Natural killer cell (primary cell): ENCODE data around the gene CFAP251. TPM values are rescaled to one million over a fixed set of nuclear protein-coding genes. Genes with fewer than 3 reads are reported as not detected.
"Not testable (repeated sequence)": the region's sequence is repeated elsewhere in the genome, so short reads cannot be mapped to it uniquely, and the experiment has no call there.

Experiments
- ATAC-seq, 3 donors: fragments of 150-1000 bp in 2 of 3; fragments of 200-7000 bp in 1 of 3; cut with Tn5 transposase; 1 replicate in 1 of 3; 2 replicates in 2 of 3; pipeline ENCODE4 v1.10.0; 2021; ENCODE audit warnings: mild to moderate bottlenecking in 2 of 3, moderate library complexity in 2 of 3
- DNase-seq, 2 donors: peaks; one replicate each; pipeline versions ENCODE4 v3.0.0 to v3.0.0-alpha.2; 2013 to 2021; ENCODE audit warnings: mixed read lengths in 1 of 2
- H3K27ac ChIP-seq: one replicate; pipeline ENCODE4 v1.5.1; 2013; ENCODE audit warnings: mild to moderate bottlenecking, low read length
- H3K27me3 ChIP-seq: one replicate; pipeline ENCODE4 v1.6.1; 2013; ENCODE audit warnings: low read length; ENCODE audit not compliant: control insufficient read depth, insufficient read depth
- H3K36me3 ChIP-seq: one replicate; pipeline ENCODE4 v1.6.1; 2013; ENCODE audit warnings: low read length; ENCODE audit not compliant: control insufficient read depth, insufficient read depth
- H3K4me1 ChIP-seq: one replicate; pipeline ENCODE4 v1.6.1; 2013; ENCODE audit warnings: low read length; ENCODE audit not compliant: control insufficient read depth, insufficient read depth
- H3K4me3 ChIP-seq: one replicate; pipeline ENCODE4 v1.5.1; 2013; ENCODE audit warnings: low read length
- H3K9me3 ChIP-seq: one replicate; pipeline ENCODE4 v1.6.1; 2013; ENCODE audit warnings: low read length; ENCODE audit not compliant: control insufficient read depth, insufficient read depth
- H3K27ac Mint-ChIP-seq, 2 donors: one replicate each; pipeline ENCODE4 v1.8.0; 2022; ENCODE audit warnings: mild to moderate bottlenecking in 2 of 2, mixed read lengths in 2 of 2, moderate library complexity in 1 of 2
- H3K27me3 Mint-ChIP-seq, 2 donors: one replicate each; pipeline ENCODE4 v1.8.0; 2022; ENCODE audit warnings: low read depth in 2 of 2, mixed read lengths in 2 of 2
- H3K36me3 Mint-ChIP-seq: one replicate; pipeline ENCODE4 v1.8.0; 2022; ENCODE audit warnings: mixed read lengths
- H3K4me1 Mint-ChIP-seq, 2 donors: one replicate each; pipeline ENCODE4 v1.8.0; 2022; ENCODE audit warnings: mixed read lengths in 2 of 2
- H3K4me3 Mint-ChIP-seq: one replicate; pipeline ENCODE4 v1.8.0; 2022; ENCODE audit warnings: mild to moderate bottlenecking, moderate library complexity, mixed read lengths
- H3K9me3 Mint-ChIP-seq, 2 donors: one replicate each; pipeline ENCODE4 v1.8.0; 2022; ENCODE audit warnings: mixed read lengths in 2 of 2
- WGBS: methylation state at CpG from one replicate; pipeline ENCODE4 v1.1.7; 2013; ENCODE audit warnings: missing lambda C conversion rate; ENCODE audit not compliant: insufficient coverage; 5-methylcytosine and 5-hydroxymethylcytosine counted together
- intact Hi-C: fragments of 100-400 bp; cut with micrococcal nuclease; formaldehyde crosslinking; loops from one replicate; pipeline ENCODE4 v1.14.2; 2022
- total RNA-seq, 4 donors: library from RNA; stranded (reverse); fragments of 120-200 nt in 1 of 4; gene quantifications; one replicate each; pipeline versions ENCODE4 v1.2.3 to v1.2.4, GENCODE V29; 2013 to 2022
- TF ChIP-seq, protein P1 (sequence below): fragments of 200-600 bp; IDR thresholded peaks from one replicate; pipeline ENCODE4 v1.8.0; 2022; ENCODE audit warnings: antibody characterized with exemption

The CFAP251 gene
- total RNA-seq, 3 donors from 2014 or later (not counting 1 experiment from before 2014, with no cell fraction given) = 0.59 to 0.80 (median 0.59) TPM

- intact Hi-C loops = no loop called here
- Histone ChIP-seq H3K4me1 (peaks cover 3% of the 10 kb centered on the region), H3K27ac (no peak overlapping the region), H3K27me3 (no peaks in the 10 kb centered on the region), H3K9me3 (no peaks in the 10 kb centered on the region), H3K36me3 (no peaks in the 10 kb centered on the region), H3K4me3 (no peak overlapping the region)
- DNase-seq = no peak
- TF ChIP-seq, protein P1, sequence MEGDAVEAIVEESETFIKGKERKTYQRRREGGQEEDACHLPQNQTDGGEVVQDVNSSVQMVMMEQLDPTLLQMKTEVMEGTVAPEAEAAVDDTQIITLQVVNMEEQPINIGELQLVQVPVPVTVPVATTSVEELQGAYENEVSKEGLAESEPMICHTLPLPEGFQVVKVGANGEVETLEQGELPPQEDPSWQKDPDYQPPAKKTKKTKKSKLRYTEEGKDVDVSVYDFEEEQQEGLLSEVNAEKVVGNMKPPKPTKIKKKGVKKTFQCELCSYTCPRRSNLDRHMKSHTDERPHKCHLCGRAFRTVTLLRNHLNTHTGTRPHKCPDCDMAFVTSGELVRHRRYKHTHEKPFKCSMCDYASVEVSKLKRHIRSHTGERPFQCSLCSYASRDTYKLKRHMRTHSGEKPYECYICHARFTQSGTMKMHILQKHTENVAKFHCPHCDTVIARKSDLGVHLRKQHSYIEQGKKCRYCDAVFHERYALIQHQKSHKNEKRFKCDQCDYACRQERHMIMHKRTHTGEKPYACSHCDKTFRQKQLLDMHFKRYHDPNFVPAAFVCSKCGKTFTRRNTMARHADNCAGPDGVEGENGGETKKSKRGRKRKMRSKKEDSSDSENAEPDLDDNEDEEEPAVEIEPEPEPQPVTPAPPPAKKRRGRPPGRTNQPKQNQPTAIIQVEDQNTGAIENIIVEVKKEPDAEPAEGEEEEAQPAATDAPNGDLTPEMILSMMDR = no peak
- no peak for ATAC-seq
- no peaks in the 10 kb centered on the region for H3K36me3 Mint-ChIP-seq
- peaks cover 2 to 7% of the 10 kb centered on the region in 2 donors for H3K4me1 Mint-ChIP-seq
- H3K9me3 Mint-ChIP-seq = no peaks in the 10 kb centered on the region
- WGBS = 92% methylated on average over 4 of the region's 4 CpGs
- no peak overlapping the region for H3K4me3 Mint-ChIP-seq
- H3K27me3 Mint-ChIP-seq = no peaks in the 10 kb centered on the region
- no peak overlapping the region for H3K27ac Mint-ChIP-seq
These were observed 35.1 kb upstream of the CFAP251 start for GRCh38 chr12:121883315-121883660.

DNA sequence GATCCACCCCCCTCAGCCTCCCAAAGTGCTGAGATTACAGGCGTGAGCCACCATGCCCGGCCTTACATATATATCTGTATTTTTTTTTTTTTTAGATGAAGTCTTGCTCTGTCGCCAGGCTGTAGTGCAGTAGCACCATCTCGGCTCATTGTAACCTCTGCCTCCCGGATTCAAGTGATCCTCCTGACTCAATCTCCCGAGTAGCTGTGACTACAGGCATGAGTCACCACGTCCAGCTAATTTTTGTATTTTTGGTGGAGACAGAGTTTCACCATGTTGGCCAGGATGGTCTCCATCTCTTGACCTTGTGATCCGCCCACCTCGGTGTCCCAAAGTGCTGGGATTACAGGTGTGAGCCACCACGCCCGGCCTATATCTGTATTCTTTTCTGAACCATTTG lies 33.3 kb upstream of the CFAP251 start:
- H3K27me3 ChIP-seq, H3K4me3 ChIP-seq, DNase-seq, H3K36me3 Mint-ChIP-seq, H3K4me3 Mint-ChIP-seq, H3K27ac ChIP-seq, H3K27me3 Mint-ChIP-seq, intact Hi-C loops, H3K36me3 ChIP-seq, H3K9me3 ChIP-seq, H3K9me3 Mint-ChIP-seq, ATAC-seq, H3K27ac Mint-ChIP-seq: not testable (repeated sequence)
- H3K4me1 ChIP-seq = peaks cover 17% of the 10 kb centered on the region
- WGBS = 95% methylated on average over 9 of the region's 11 CpGs
- peaks cover 18 to 23% of the 10 kb centered on the region in 2 donors for H3K4me1 Mint-ChIP-seq

GRCh38 chr12:121888083-121888477 lies 30.3 kb upstream of the CFAP251 start:
- Mint-ChIP-seq H3K4me3 (peak overlapping the region; percentile 100), H3K27ac (peak overlapping the region; percentile 99), H3K27me3 (no peaks in the 10 kb centered on the region), H3K36me3 (no peaks in the 10 kb centered on the region), H3K4me1 (peaks cover 21 to 27% of the 10 kb centered on the region in 2 donors), H3K9me3 (no peaks in the 10 kb centered on the region)
- Histone ChIP-seq H3K36me3 (no peaks in the 10 kb centered on the region), H3K27ac (peak overlapping the region; percentile 93), H3K4me1 (peaks cover 24% of the 10 kb centered on the region), H3K4me3 (peak overlapping the region; percentile 87), H3K9me3 (no peaks in the 10 kb centered on the region), H3K27me3 (no peaks in the 10 kb centered on the region)
- no peak for DNase-seq
- ATAC-seq = no peak
- intact Hi-C loops = loop anchor here (1.0 to 2.0 kb wide), 4 partner anchors 30 to 93 kb away; partner anchors contain the start of gene CFAP251
- 22% methylated on average over 3 of the region's 6 CpGs for WGBS
- TF ChIP-seq, protein P1 = no peak

- intact Hi-C loops = loop anchor here (1.0 to 2.0 kb wide), 4 partner anchors 30 to 94 kb away; partner anchors contain the start of gene CFAP251
- Histone ChIP-seq H3K4me3 (peak within 1 kb of the TSS; percentile 87), H3K27ac (peak within 1 kb of the TSS; percentile 93), H3K4me1 (peaks cover 24% of the 10 kb centered on the region), H3K36me3 (no peaks in the 10 kb centered on the region), H3K27me3 (no peaks in the 10 kb centered on the region), H3K9me3 (no peaks in the 10 kb centered on the region)
- Mint-ChIP-seq H3K4me3 (peak within 1 kb of the TSS; percentile 100), H3K27ac (peak within 1 kb of the TSS; percentile 99), H3K4me1 (peaks cover 26 to 32% of the 10 kb centered on the region in 2 donors), H3K9me3 (no peaks in the 10 kb centered on the region), H3K27me3 (no peaks in the 10 kb centered on the region), H3K36me3 (no peaks in the 10 kb centered on the region)
- TF ChIP-seq, protein P1 = peak; percentile 54
- peak; percentile 94 to 99 (median 95) for ATAC-seq
- DNase-seq = peak; percentile 95 to 99
- under 1% methylated on average over 67 of the region's 67 CpGs for WGBS
These were observed 29.7 kb upstream of the CFAP251 start, which contains the start of gene PSMD9 for GRCh38 chr12:121888478-121889273. Gene PSMD9 (plus strand): TSS chr12:121888790. CDS start chr12:121888857, 67 bp downstream.
